ENCODE results near the gene SUGP2.
A peak's percentile ranks its signal among the peaks of the same experiment; 100 is the strongest.

SUGP2 gene

GRCh38 chr19:19059018-19059836, 25.9 kb upstream of the SUGP2 start:
- DNase-seq = no peak

GRCh38 chr19:19057720-19058119, 24.4 kb upstream of the SUGP2 start:
- no peak for DNase-seq

GRCh38 chr19:19057317-19057716, 24.0 kb upstream of the SUGP2 start:
- DNase-seq = no peak

- DNase-seq = no peak
Observed at GRCh38 chr19:19056636-19057275, 23.4 kb upstream of the SUGP2 start.

GRCh38 chr19:19055701-19056100, 22.4 kb upstream of the SUGP2 start:
- no peak for DNase-seq

- no peak for DNase-seq
Observed at GRCh38 chr19:19054939-19055440, 21.7 kb upstream of the SUGP2 start.

- DNase-seq = no peak
Observed at GRCh38 chr19:19054315-19054938, 21.1 kb upstream of the SUGP2 start.

- DNase-seq = peak; percentile 57
Observed at GRCh38 chr19:19053508-19054314, 20.4 kb upstream of the SUGP2 start.

- DNase-seq = no peak
Observed at GRCh38 chr19:19052921-19053320, 19.6 kb upstream of the SUGP2 start.

GRCh38 chr19:19051478-19052213, 18.3 kb upstream of the SUGP2 start:
- DNase-seq = no peak

GRCh38 chr19:19050731-19051130, 17.4 kb upstream of the SUGP2 start:
- no peak for DNase-seq

GRCh38 chr19:19050104-19050503, 16.8 kb upstream of the SUGP2 start:
- DNase-seq = no peak

GRCh38 chr19:19049406-19049805, 16.1 kb upstream of the SUGP2 start:
- DNase-seq = no peak

GRCh38 chr19:19043881-19044280, 10.6 kb upstream of the SUGP2 start:
- DNase-seq = no peak

GRCh38 chr19:19043481-19043880, 10.2 kb upstream of the SUGP2 start:
- DNase-seq = no peak

GRCh38 chr19:19042732-19043280, 9.5 kb upstream of the SUGP2 start:
- DNase-seq = no peak

GRCh38 chr19:19040417-19040816, 7.1 kb upstream of the SUGP2 start:
- DNase-seq = no peak

GRCh38 chr19:19039901-19040300, 6.6 kb upstream of the SUGP2 start:
- no peak for DNase-seq

GRCh38 chr19:19034204-19034624, 897 bp upstream of the SUGP2 start:
- peak; percentile 24 for DNase-seq

GRCh38 chr19:19033176-19033425, 216 bp downstream of the SUGP2 start:
- no peak for DNase-seq

GRCh38 chr19:19032420-19033175, 719 bp downstream of the SUGP2 start:
- DNase-seq = peak; percentile 84
